ENCODE data around the gene AQR.

Gene AQR

DNA sequence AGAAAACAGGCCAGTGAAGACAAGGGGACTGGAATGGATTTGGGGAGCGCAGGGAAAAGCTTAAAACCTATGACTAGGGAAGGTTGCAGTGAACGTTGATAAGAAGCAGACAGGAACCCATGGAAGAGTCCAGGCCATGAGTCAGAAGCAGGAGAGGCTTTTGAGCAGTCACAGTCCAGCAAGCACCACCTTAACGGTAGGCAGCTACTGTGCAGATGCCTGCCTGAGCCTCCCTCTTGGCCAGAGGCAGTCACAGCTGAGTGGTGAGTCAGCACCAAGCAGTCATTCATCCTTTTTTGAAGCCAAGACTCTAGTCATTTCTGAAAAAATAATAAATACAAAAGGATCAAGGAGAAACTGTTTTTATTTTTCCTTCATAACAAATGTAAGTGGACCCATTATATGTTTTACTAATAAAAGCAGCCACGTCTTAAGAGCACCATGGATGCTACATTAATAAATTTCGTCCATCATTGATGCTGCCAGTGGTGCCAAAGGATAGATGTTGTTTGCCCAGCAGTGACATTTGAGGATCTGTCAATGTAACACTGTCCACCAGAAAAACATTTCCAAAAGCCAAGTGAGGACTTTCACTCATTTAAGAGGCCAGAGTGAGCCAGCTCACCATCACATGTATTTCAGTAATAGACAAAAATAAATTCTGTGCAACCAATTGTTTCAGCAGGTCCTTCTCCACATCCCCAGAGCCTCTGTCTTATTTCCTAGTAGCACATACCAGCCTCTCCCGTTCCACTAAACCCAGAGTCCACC lies 132.1 kb downstream of the AQR start:
- TF ChIP-seq ZNF565 (CRISPR knock-in tag; conservative IDR thresholded peaks at IDR 0.05; ENCODE audit: low read depth) (no peak), GLIS3 (CRISPR knock-in tag; IDR thresholded peaks at IDR 0.05) (no peak), CSDC2 (CRISPR knock-in tag; IDR thresholded peaks at IDR 0.05) (no peak), BACH2 (CRISPR knock-in tag; IDR thresholded peaks at IDR 0.05; ENCODE audit: borderline replicate concordance) (no peak), PPARA (CRISPR knock-in tag; IDR thresholded peaks at IDR 0.05; ENCODE audit: borderline replicate concordance) (no peak), ISL1 (CRISPR knock-in tag; IDR thresholded peaks at IDR 0.05) (no peak), TCF4 (CRISPR knock-in tag; IDR thresholded peaks at IDR 0.05; ENCODE audit: borderline replicate concordance) (no peak), ZNF70 (CRISPR knock-in tag; IDR thresholded peaks at IDR 0.05) (no peak), OSR1 (CRISPR knock-in tag; IDR thresholded peaks at IDR 0.05) (no peak), ZNF8 (CRISPR knock-in tag; IDR thresholded peaks at IDR 0.05) (no peak), SNAI2 (CRISPR knock-in tag; IDR thresholded peaks at IDR 0.05) (no peak)
- TF ChIP-seq, protein P1, sequence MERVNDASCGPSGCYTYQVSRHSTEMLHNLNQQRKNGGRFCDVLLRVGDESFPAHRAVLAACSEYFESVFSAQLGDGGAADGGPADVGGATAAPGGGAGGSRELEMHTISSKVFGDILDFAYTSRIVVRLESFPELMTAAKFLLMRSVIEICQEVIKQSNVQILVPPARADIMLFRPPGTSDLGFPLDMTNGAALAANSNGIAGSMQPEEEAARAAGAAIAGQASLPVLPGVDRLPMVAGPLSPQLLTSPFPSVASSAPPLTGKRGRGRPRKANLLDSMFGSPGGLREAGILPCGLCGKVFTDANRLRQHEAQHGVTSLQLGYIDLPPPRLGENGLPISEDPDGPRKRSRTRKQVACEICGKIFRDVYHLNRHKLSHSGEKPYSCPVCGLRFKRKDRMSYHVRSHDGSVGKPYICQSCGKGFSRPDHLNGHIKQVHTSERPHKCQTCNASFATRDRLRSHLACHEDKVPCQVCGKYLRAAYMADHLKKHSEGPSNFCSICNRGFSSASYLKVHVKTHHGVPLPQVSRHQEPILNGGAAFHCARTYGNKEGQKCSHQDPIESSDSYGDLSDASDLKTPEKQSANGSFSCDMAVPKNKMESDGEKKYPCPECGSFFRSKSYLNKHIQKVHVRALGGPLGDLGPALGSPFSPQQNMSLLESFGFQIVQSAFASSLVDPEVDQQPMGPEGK (CRISPR knock-in tag; IDR thresholded peaks at IDR 0.05; ENCODE audit: borderline replicate concordance) = no peak
- TF ChIP-seq, protein P2, sequence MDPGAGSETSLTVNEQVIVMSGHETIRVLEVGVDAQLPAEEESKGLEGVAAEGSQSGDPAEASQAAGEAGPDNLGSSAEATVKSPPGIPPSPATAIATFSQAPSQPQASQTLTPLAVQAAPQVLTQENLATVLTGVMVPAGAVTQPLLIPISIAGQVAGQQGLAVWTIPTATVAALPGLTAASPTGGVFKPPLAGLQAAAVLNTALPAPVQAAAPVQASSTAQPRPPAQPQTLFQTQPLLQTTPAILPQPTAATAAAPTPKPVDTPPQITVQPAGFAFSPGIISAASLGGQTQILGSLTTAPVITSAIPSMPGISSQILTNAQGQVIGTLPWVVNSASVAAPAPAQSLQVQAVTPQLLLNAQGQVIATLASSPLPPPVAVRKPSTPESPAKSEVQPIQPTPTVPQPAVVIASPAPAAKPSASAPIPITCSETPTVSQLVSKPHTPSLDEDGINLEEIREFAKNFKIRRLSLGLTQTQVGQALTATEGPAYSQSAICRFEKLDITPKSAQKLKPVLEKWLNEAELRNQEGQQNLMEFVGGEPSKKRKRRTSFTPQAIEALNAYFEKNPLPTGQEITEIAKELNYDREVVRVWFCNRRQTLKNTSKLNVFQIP (CRISPR knock-in tag; IDR thresholded peaks at IDR 0.05; ENCODE audit: borderline replicate concordance, low read depth) = no peak
- TF ChIP-seq, protein P3, sequence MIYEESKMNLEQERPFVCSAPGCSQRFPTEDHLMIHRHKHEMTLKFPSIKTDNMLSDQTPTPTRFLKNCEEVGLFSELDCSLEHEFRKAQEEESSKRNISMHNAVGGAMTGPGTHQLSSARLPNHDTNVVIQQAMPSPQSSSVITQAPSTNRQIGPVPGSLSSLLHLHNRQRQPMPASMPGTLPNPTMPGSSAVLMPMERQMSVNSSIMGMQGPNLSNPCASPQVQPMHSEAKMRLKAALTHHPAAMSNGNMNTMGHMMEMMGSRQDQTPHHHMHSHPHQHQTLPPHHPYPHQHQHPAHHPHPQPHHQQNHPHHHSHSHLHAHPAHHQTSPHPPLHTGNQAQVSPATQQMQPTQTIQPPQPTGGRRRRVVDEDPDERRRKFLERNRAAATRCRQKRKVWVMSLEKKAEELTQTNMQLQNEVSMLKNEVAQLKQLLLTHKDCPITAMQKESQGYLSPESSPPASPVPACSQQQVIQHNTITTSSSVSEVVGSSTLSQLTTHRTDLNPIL (CRISPR knock-in tag; IDR thresholded peaks at IDR 0.05; ENCODE audit: low read depth) = no peak
- TF ChIP-seq, protein P4, sequence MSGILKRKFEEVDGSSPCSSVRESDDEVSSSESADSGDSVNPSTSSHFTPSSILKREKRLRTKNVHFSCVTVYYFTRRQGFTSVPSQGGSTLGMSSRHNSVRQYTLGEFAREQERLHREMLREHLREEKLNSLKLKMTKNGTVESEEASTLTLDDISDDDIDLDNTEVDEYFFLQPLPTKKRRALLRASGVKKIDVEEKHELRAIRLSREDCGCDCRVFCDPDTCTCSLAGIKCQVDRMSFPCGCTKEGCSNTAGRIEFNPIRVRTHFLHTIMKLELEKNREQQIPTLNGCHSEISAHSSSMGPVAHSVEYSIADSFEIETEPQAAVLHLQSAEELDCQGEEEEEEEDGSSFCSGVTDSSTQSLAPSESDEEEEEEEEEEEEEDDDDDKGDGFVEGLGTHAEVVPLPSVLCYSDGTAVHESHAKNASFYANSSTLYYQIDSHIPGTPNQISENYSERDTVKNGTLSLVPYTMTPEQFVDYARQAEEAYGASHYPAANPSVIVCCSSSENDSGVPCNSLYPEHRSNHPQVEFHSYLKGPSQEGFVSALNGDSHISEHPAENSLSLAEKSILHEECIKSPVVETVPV (CRISPR knock-in tag; IDR thresholded peaks at IDR 0.05) = no peak
- peak; percentile 99 for ATAC-seq

DNA sequence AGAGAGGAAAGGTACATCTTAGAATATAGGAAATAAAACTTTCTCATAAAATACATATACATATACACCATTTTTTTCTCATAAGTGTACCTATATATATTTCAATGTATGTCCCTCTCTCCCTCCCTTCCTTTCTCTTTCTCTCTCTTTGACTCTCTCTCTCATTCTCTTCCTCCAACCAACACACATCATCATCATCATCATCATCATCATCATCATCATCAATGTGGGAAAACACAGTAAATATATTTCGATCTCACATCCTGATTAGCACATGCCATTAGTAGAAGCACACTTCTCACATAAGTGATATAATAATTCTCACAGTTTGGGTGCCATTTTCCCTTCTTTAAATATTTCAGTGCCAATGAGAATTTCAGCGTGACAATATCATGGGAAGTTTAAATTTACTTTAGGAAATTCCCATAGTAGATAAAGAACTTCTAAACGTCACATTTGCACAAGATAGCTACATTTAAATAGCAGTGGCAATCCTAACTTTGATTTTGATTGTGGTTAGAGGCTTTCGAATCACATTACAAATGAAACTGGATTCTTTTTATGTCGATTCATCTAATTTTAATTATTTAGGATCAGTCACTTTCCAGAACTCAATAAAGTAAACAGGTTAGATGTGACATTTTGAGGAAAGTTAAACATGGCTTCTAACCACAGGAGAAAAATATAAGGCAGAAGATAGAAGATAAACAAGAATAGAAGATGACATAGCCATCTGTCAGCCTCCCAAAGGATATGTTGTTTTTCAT lies 141.2 kb downstream of the AQR start:
- TF ChIP-seq ZC3H10 (CRISPR knock-in tag; IDR thresholded peaks at IDR 0.05) (no peak), CSDC2 (CRISPR knock-in tag; IDR thresholded peaks at IDR 0.05) (no peak), ZNF8 (CRISPR knock-in tag; IDR thresholded peaks at IDR 0.05) (no peak), ISL1 (CRISPR knock-in tag; IDR thresholded peaks at IDR 0.05) (no peak), ZFP30 (CRISPR knock-in tag; IDR thresholded peaks at IDR 0.05) (no peak), ESRRG (CRISPR knock-in tag; IDR thresholded peaks at IDR 0.05) (no peak), BACH2 (CRISPR knock-in tag; IDR thresholded peaks at IDR 0.05; ENCODE audit: borderline replicate concordance) (no peak), TOX (CRISPR knock-in tag; IDR thresholded peaks at IDR 0.05; ENCODE audit: borderline replicate concordance) (no peak), ZNF70 (CRISPR knock-in tag; IDR thresholded peaks at IDR 0.05) (no peak), GLIS3 (CRISPR knock-in tag; IDR thresholded peaks at IDR 0.05) (no peak), OSR1 (CRISPR knock-in tag; IDR thresholded peaks at IDR 0.05) (no peak), ZNF565 (CRISPR knock-in tag; conservative IDR thresholded peaks at IDR 0.05; ENCODE audit: low read depth) (no peak), SNAI2 (CRISPR knock-in tag; IDR thresholded peaks at IDR 0.05) (no peak), ZFP3 (CRISPR knock-in tag; IDR thresholded peaks at IDR 0.05) (no peak)
- TF ChIP-seq, protein P4 (CRISPR knock-in tag; IDR thresholded peaks at IDR 0.05) = no peak
- TF ChIP-seq, protein P1 (CRISPR knock-in tag; IDR thresholded peaks at IDR 0.05; ENCODE audit: borderline replicate concordance) = no peak
- TF ChIP-seq, protein P3 (CRISPR knock-in tag; IDR thresholded peaks at IDR 0.05; ENCODE audit: low read depth) = no peak
- TF ChIP-seq, protein P5, sequence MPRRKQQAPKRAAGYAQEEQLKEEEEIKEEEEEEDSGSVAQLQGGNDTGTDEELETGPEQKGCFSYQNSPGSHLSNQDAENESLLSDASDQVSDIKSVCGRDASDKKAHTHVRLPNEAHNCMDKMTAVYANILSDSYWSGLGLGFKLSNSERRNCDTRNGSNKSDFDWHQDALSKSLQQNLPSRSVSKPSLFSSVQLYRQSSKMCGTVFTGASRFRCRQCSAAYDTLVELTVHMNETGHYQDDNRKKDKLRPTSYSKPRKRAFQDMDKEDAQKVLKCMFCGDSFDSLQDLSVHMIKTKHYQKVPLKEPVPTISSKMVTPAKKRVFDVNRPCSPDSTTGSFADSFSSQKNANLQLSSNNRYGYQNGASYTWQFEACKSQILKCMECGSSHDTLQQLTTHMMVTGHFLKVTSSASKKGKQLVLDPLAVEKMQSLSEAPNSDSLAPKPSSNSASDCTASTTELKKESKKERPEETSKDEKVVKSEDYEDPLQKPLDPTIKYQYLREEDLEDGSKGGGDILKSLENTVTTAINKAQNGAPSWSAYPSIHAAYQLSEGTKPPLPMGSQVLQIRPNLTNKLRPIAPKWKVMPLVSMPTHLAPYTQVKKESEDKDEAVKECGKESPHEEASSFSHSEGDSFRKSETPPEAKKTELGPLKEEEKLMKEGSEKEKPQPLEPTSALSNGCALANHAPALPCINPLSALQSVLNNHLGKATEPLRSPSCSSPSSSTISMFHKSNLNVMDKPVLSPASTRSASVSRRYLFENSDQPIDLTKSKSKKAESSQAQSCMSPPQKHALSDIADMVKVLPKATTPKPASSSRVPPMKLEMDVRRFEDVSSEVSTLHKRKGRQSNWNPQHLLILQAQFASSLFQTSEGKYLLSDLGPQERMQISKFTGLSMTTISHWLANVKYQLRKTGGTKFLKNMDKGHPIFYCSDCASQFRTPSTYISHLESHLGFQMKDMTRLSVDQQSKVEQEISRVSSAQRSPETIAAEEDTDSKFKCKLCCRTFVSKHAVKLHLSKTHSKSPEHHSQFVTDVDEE (CRISPR knock-in tag; IDR thresholded peaks at IDR 0.05) = no peak

More for the DNA sequence above, 141.2 kb downstream of the AQR start:
- ATAC-seq = no peak
